CD14-positive monocyte (primary cell): Measurements from ENCODE around the gene CLDN3. TPM values are rescaled to one million over a fixed set of nuclear protein-coding genes. Genes with fewer than 3 reads are reported as not detected.

ENCODE experiments used
- DNase-seq, 3 donors: peaks; one replicate each; pipeline ENCODE4 v3.0.0-alpha.2; 2011 to 2022
- H2AFZ ChIP-seq: 2 replicates; pipeline ENCODE4 v1.6.0; 2012; ENCODE audit warnings: mild to moderate bottlenecking, low read depth, low read length, inconsistent platforms; ENCODE audit not compliant: insufficient read depth, poor library complexity, severe bottlenecking
- H3K27ac ChIP-seq, 2 donors: 1 replicate in 1 of 2; 2 replicates in 1 of 2; pipeline ENCODE4 v1.5.1; 2012 to 2013; ENCODE audit warnings: low read length in 2 of 2, control low read depth in 1 of 2, inconsistent platforms in 1 of 2, low read depth in 1 of 2, mild to moderate bottlenecking in 1 of 2
- H3K27me3 ChIP-seq, 2 donors: one replicate each; pipeline versions ENCODE4 v1.6.0 to v1.6.1; 2011 to 2013; ENCODE audit warnings: low read length in 2 of 2; ENCODE audit not compliant: control insufficient read depth in 2 of 2, insufficient read depth in 2 of 2
- H3K36me3 ChIP-seq, 2 donors: replicated peaks in 1 of 2; 1 replicate in 1 of 2; 2 replicates in 1 of 2; pipeline versions ENCODE4 v1.5.1 to v1.6.1; 2012 to 2013; ENCODE audit warnings: low read length in 2 of 2, control low read depth in 1 of 2, inconsistent platforms in 1 of 2, mild to moderate bottlenecking in 1 of 2; ENCODE audit not compliant: insufficient read depth in 2 of 2, control insufficient read depth in 1 of 2
- H3K4me1 ChIP-seq, 2 donors: 1 replicate in 1 of 2; 2 replicates in 1 of 2; pipeline versions ENCODE4 v1.5.1 to v1.6.1; 2012 to 2013; ENCODE audit warnings: low read length in 2 of 2, control low read depth in 1 of 2, inconsistent platforms in 1 of 2, mild to moderate bottlenecking in 1 of 2, moderate library complexity in 1 of 2; ENCODE audit not compliant: insufficient read depth in 2 of 2, control insufficient read depth in 1 of 2
- H3K4me2 ChIP-seq: replicated peaks from 2 replicates; pipeline ENCODE3; 2012; ENCODE audit warnings: low read length, moderate library complexity, mild to moderate bottlenecking; ENCODE audit not compliant: poor library complexity, severe bottlenecking; ENCODE audit errors: extremely low read depth
- H3K4me3 ChIP-seq, 3 experiments: fragments of 200-600 bp in 1 of 3; sonication (generic) in 1 of 3; replicated peaks in 1 of 3; 1 replicate in 2 of 3; 2 replicates in 1 of 3; pipeline ENCODE4 v1.5.1; 2011 to 2013; ENCODE audit warnings: low read length in 3 of 3, mild to moderate bottlenecking in 3 of 3, control low read depth in 2 of 3, low read depth in 2 of 3, inconsistent platforms in 1 of 3, moderate library complexity in 1 of 3
- H3K79me2 ChIP-seq: 2 replicates; pipeline ENCODE4 v1.6.0; 2012; ENCODE audit warnings: mild to moderate bottlenecking, control low read depth, inconsistent platforms, low read length, moderate library complexity; ENCODE audit not compliant: insufficient read depth
- H3K9ac ChIP-seq: 2 replicates; pipeline ENCODE4 v1.6.0; 2017; ENCODE audit warnings: low read length, mild to moderate bottlenecking; ENCODE audit not compliant: insufficient read depth, poor library complexity, severe bottlenecking
- H3K9me3 ChIP-seq, 2 donors: replicated peaks in 1 of 2; 1 replicate in 1 of 2; 2 replicates in 1 of 2; pipeline versions ENCODE4 v1.5.1 to v1.6.1; 2012 to 2013; ENCODE audit warnings: low read length in 2 of 2, control low read depth in 1 of 2; ENCODE audit not compliant: control insufficient read depth in 1 of 2, insufficient read depth in 1 of 2
- H4K20me1 ChIP-seq: 2 replicates; pipeline ENCODE4 v1.6.0; 2012; ENCODE audit warnings: mild to moderate bottlenecking, low read length, control low read depth, moderate library complexity; ENCODE audit not compliant: insufficient read depth
- H3K27ac Mint-ChIP-seq, 7 donors: one replicate each; pipeline ENCODE4 v1.8.0; 2020; ENCODE audit warnings: mild to moderate bottlenecking in 7 of 7, mixed read lengths in 7 of 7, moderate library complexity in 6 of 7, inconsistent platforms in 2 of 7
- H3K27me3 Mint-ChIP-seq, 3 donors: one replicate each; pipeline ENCODE4 v1.8.0; 2021 to 2022; ENCODE audit warnings: low read depth in 3 of 3, mild to moderate bottlenecking in 3 of 3, mixed read lengths in 3 of 3, moderate library complexity in 3 of 3, inconsistent platforms in 1 of 3
- H3K36me3 Mint-ChIP-seq, 2 donors: one replicate each; pipeline ENCODE4 v1.8.0; 2020; ENCODE audit warnings: mixed read lengths in 2 of 2, inconsistent platforms in 1 of 2, mild to moderate bottlenecking in 1 of 2
- H3K4me1 Mint-ChIP-seq: one replicate; pipeline ENCODE4 v1.8.0; 2020; ENCODE audit warnings: mild to moderate bottlenecking, mixed read lengths
- H3K4me3 Mint-ChIP-seq, 2 donors: one replicate each; pipeline ENCODE4 v1.8.0; 2020; ENCODE audit warnings: mild to moderate bottlenecking in 2 of 2, mixed read lengths in 2 of 2, moderate library complexity in 1 of 2
- H3K9me3 Mint-ChIP-seq, 7 donors: one replicate each; pipeline ENCODE4 v1.8.0; 2020 to 2022; ENCODE audit warnings: mixed read lengths in 7 of 7, mild to moderate bottlenecking in 6 of 7, moderate library complexity in 6 of 7, inconsistent platforms in 2 of 7
- CTCF ChIP-seq: fragments of 200-600 bp; IDR thresholded peaks from one replicate; pipeline ENCODE4 v1.8.0; 2022; ENCODE audit warnings: antibody characterized with exemption, mild to moderate bottlenecking
- WGBS: methylation state at CpG from one replicate; pipeline ENCODE4 v1.1.5; 2013; ENCODE audit warnings: missing lambda C conversion rate; ENCODE audit not compliant: insufficient coverage; 5-methylcytosine and 5-hydroxymethylcytosine counted together
- intact Hi-C, 2 donors: fragments of 100-400 bp; cut with micrococcal nuclease; formaldehyde crosslinking; loops; one replicate each; pipeline versions ENCODE4 v1.15.0 to v1.15.1; 2023
- polyA plus RNA-seq, 3 donors: library from polyadenylated mRNA; depleted of rRNA in 1 of 3; unstranded in 2 of 3; stranded (reverse) in 1 of 3; fragments of 300-500 nt in 2 of 3; fragments of >200 nt in 1 of 3; fragmentation: Illumina TruSeq in 2 of 3; gene quantifications; 1 replicate in 2 of 3; 2 replicates in 1 of 3; pipeline ENCODE4 v1.2.3, GENCODE V29; 2012 to 2021

The CLDN3 gene
- polyA plus RNA-seq, 3 donors: not detected

- peak overlapping the region; percentile 93 for H3K4me3 Mint-ChIP-seq
- H3K27me3 ChIP-seq: peaks cover 0 to 6% of the 10 kb centered on the region in 2 donors
- 92% methylated on average over 14 of the region's 17 CpGs for WGBS
- intact Hi-C loops: loop anchor here (5.0 to 10.0 kb wide), 2 partner anchors 55 to 117 kb away; partner anchors contain the start of genes BUD23 (in 2 of the 2) and DNAJC30 (in 2 of the 2)
- peaks cover 0 to 7% (median 5%) of the 10 kb centered on the region in 7 donors for H3K9me3 Mint-ChIP-seq
- peaks cover 5% of the 10 kb centered on the region for H3K79me2 ChIP-seq
- H4K20me1 ChIP-seq: peaks cover 12% of the 10 kb centered on the region
- no peak for TF ChIP-seq CTCF
- H2AFZ ChIP-seq: peak overlapping the region; percentile 99
- H3K36me3 Mint-ChIP-seq: peaks cover 12 to 23% of the 10 kb centered on the region in 2 donors
- peaks cover 23 to 34% (median 23%) of the 10 kb centered on the region in 3 donors for H3K27me3 Mint-ChIP-seq
- no peak overlapping the region for H3K9ac ChIP-seq
- peaks cover 20% of the 10 kb centered on the region for H3K4me1 Mint-ChIP-seq
- H3K4me2 ChIP-seq: peak overlapping the region; percentile 93
- H3K27ac ChIP-seq: peak overlapping the region in 1 of 2 donors; percentile 62
- H3K36me3 ChIP-seq: peaks cover 13 to 15% of the 10 kb centered on the region in 2 donors
- H3K4me3 ChIP-seq: peak overlapping the region in 2 of 3 experiments; percentile 78 to 87
- no peak for DNase-seq
- peaks cover 26 to 36% of the 10 kb centered on the region in 2 donors for H3K4me1 ChIP-seq
- H3K27ac Mint-ChIP-seq: peak overlapping the region in 5 of 7 donors; percentile 70 to 95 (median 91)
- H3K9me3 ChIP-seq: peaks cover 0 to 7% of the 10 kb centered on the region in 2 donors
Observed at GRCh38 chr7:73737491-73738219, 32.4 kb downstream of the CLDN3 start.

- Mint-ChIP-seq H3K36me3 (peaks cover 12 to 23% of the 10 kb centered on the region in 2 donors), H3K9me3 (peaks cover 0 to 9% (median 5%) of the 10 kb centered on the region in 7 donors), H3K4me3 (no peak overlapping the region), H3K27ac (peak overlapping the region in 1 of 7 donors; percentile 66), H3K27me3 (peaks cover 18 to 34% (median 27%) of the 10 kb centered on the region in 3 donors), H3K4me1 (peaks cover 22% of the 10 kb centered on the region)
- no peak for DNase-seq
- H2AFZ ChIP-seq: no peak overlapping the region
- H3K27me3 ChIP-seq: peaks cover 0 to 9% of the 10 kb centered on the region in 2 donors
- no peak overlapping the region for H3K27ac ChIP-seq
- 96% methylated on average over 8 of the region's 14 CpGs for WGBS
- no peak overlapping the region for H3K4me3 ChIP-seq
- H4K20me1 ChIP-seq: peaks cover 12% of the 10 kb centered on the region
- peaks cover 0 to 7% of the 10 kb centered on the region in 2 donors for H3K9me3 ChIP-seq
- H3K36me3 ChIP-seq: peaks cover 13 to 15% of the 10 kb centered on the region in 2 donors
- H3K4me2 ChIP-seq: no peak overlapping the region
- H3K9ac ChIP-seq: no peak overlapping the region
- peaks cover 5% of the 10 kb centered on the region for H3K79me2 ChIP-seq
- intact Hi-C loops: loop anchor here (5.0 to 10.0 kb wide), 2 partner anchors 55 to 118 kb away; partner anchors contain the start of genes BUD23 (in 2 of the 2) and DNAJC30 (in 2 of the 2)
- no peak for TF ChIP-seq CTCF
- peaks cover 26 to 39% of the 10 kb centered on the region in 2 donors for H3K4me1 ChIP-seq
Observed at GRCh38 chr7:73736885-73737284, 33.2 kb downstream of the CLDN3 start.
